HL-60 (cell line): ENCODE data around the gene TMEM184B.

Experiments
- DNase-seq, 2 experiments: peaks; one replicate each; pipeline ENCODE4 v3.0.0-alpha.2; 2010 to 2020; ENCODE audit warnings: low read depth in 1 of 2, low spot score in 1 of 2
- H3K27ac ChIP-seq: fragments of 250-450 bp; sonication (Bioruptor Pico); replicated peaks from 2 replicates; pipeline ENCODE4 v1.5.1; 2020; ENCODE audit warnings: mild to moderate bottlenecking, moderate library complexity
- H3K27me3 ChIP-seq: fragments of 250-450 bp; sonication (Bioruptor Pico); 2 replicates; pipeline ENCODE4 v1.5.1; 2021; ENCODE audit warnings: mild to moderate bottlenecking, moderate library complexity; ENCODE audit not compliant: insufficient read depth, poor library complexity, severe bottlenecking
- H3K4me3 ChIP-seq: replicated peaks from 2 replicates; pipeline ENCODE4 v1.5.1; 2011; ENCODE audit warnings: mild to moderate bottlenecking, control low read depth, low read length; ENCODE audit not compliant: insufficient read depth
- GABPA ChIP-seq: IDR thresholded peaks from 2 replicates; pipeline ENCODE4 v1.6.1; 2012; ENCODE audit warnings: low read depth
- POLR2AphosphoS5 ChIP-seq: IDR thresholded peaks from 2 replicates; pipeline ENCODE4 v1.6.1; 2012; ENCODE audit warnings: low read depth
- SPI1 ChIP-seq: IDR thresholded peaks from 2 replicates; pipeline ENCODE4 v1.6.1; 2012; ENCODE audit warnings: low read depth, mild to moderate bottlenecking, borderline replicate concordance
- TF ChIP-seq, protein P1 (sequence below): IDR thresholded peaks from 2 replicates; pipeline ENCODE4 v1.6.1; 2012; ENCODE audit warnings: low read depth; ENCODE audit not compliant: insufficient replicate concordance
- TF ChIP-seq, protein P2 (sequence below): IDR thresholded peaks from one replicate; pipeline ENCODE4 v1.5.1; 2011; ENCODE audit warnings: low read length, control low read depth, inconsistent platforms; ENCODE audit not compliant: insufficient read depth

The TMEM184B gene

DNA sequence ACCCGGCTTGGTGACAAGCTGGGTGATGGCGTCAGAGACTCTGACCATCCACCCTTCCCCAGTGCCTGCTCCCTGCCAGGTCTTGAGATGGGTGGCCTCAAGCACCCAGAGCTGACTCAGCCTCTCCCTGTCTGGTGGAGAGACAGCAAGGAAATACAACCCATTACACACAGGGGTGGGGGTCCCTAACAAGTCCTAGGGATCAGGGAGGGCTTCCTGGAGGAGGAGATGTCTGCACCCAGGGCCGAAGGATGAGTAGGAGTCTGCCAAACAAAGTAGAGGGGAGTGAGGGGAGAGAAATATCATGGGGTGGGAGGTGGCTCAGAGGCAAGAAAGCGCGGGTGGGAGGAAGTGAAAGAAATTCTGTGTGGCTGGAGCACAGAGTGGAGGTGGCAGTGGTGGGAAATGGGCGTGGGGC, 64.2 kb downstream of the TMEM184B start:
- DNase-seq = no peak
- H3K27ac ChIP-seq = no peak overlapping the region

DNA sequence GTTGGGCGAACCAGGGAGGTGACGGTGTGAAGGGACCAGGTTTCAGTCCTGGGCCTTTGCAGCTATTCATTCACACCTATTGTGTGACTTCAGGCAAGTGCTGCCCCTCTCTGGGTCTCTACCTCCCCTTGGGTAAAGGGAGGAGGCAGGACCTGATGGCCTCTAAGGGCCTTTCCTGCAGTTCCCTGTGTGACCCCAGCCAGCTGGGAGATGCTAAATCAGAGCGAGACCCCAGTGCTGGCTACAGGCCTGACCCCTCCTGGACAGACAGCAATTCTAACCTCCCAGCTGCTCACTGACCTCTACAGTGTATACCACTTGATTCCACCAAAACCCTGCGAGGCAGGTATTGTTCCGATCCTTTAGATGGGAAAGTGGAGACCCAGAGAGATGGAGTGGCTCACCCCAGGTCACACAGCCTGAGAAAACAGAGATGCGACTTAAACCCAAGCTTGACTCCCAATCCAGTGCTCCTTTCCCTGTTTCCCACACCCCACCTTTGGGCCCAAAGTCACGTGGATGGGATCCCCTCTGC, 64.8 kb downstream of the TMEM184B start:
- no peaks in the 10 kb centered on the region for H3K27me3 ChIP-seq
- no peak overlapping the region for H3K27ac ChIP-seq
- no peak overlapping the region for H3K4me3 ChIP-seq
- no peak for TF ChIP-seq SPI1
- TF ChIP-seq, protein P1, sequence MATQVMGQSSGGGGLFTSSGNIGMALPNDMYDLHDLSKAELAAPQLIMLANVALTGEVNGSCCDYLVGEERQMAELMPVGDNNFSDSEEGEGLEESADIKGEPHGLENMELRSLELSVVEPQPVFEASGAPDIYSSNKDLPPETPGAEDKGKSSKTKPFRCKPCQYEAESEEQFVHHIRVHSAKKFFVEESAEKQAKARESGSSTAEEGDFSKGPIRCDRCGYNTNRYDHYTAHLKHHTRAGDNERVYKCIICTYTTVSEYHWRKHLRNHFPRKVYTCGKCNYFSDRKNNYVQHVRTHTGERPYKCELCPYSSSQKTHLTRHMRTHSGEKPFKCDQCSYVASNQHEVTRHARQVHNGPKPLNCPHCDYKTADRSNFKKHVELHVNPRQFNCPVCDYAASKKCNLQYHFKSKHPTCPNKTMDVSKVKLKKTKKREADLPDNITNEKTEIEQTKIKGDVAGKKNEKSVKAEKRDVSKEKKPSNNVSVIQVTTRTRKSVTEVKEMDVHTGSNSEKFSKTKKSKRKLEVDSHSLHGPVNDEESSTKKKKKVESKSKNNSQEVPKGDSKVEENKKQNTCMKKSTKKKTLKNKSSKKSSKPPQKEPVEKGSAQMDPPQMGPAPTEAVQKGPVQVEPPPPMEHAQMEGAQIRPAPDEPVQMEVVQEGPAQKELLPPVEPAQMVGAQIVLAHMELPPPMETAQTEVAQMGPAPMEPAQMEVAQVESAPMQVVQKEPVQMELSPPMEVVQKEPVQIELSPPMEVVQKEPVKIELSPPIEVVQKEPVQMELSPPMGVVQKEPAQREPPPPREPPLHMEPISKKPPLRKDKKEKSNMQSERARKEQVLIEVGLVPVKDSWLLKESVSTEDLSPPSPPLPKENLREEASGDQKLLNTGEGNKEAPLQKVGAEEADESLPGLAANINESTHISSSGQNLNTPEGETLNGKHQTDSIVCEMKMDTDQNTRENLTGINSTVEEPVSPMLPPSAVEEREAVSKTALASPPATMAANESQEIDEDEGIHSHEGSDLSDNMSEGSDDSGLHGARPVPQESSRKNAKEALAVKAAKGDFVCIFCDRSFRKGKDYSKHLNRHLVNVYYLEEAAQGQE = no peak
- TF ChIP-seq GABPA = no peak
- no peak for DNase-seq

More for the DNA sequence above, 64.2 kb downstream of the TMEM184B start:
- no peaks in the 10 kb centered on the region for H3K27me3 ChIP-seq
- TF ChIP-seq POLR2AphosphoS5 (no peak), GABPA (no peak)
- TF ChIP-seq, protein P1 = no peak
- H3K4me3 ChIP-seq = no peak overlapping the region

DNA sequence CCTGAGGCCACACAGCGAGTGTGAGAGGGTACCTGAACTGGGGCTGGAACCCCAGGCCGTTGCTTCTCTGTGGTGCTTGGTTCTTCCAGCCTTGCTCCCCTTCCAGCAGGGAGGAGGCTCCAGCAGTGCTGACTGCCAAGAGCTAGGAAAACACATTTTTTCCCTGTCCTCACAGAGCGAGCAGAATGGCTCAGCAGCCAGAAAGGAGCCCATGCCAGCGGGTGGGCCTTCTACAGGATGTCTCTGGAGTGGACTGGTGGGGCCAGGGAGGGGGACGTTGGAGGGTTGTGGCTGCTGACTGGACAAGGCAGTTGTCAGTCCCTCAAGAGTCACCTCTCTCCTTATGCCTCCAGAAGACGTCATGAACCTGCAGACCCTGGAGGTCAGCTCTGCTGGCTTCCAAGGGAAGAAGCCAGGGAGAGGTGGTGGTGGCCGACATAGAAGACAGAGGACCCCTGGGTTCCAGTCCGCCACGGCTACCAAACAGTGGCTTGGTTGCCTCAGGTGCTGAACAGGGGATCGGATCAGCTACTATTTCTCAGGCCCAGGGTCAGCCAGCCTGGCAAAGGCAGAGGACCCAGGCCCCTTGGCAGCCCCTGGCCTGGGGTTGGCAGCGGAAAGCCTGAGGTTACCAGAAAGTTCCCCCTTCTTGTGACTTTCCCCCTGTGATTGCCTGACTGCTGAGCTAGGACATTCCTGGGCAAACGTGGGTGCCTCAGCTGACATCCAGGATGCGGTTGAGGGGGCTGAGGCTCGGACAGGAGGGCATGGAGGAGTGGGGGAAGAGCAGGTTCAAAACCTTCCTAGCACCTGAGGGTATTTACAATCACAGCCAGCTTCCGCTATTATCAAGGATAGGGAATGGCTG, 67.3 kb downstream of the TMEM184B start:
- Histone ChIP-seq H3K27ac (no peak overlapping the region), H3K27me3 (no peaks in the 10 kb centered on the region), H3K4me3 (no peak overlapping the region)
- TF ChIP-seq, protein P1 = no peak
- no peak for TF ChIP-seq SPI1
- TF ChIP-seq, protein P2, sequence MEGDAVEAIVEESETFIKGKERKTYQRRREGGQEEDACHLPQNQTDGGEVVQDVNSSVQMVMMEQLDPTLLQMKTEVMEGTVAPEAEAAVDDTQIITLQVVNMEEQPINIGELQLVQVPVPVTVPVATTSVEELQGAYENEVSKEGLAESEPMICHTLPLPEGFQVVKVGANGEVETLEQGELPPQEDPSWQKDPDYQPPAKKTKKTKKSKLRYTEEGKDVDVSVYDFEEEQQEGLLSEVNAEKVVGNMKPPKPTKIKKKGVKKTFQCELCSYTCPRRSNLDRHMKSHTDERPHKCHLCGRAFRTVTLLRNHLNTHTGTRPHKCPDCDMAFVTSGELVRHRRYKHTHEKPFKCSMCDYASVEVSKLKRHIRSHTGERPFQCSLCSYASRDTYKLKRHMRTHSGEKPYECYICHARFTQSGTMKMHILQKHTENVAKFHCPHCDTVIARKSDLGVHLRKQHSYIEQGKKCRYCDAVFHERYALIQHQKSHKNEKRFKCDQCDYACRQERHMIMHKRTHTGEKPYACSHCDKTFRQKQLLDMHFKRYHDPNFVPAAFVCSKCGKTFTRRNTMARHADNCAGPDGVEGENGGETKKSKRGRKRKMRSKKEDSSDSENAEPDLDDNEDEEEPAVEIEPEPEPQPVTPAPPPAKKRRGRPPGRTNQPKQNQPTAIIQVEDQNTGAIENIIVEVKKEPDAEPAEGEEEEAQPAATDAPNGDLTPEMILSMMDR = no peak
- TF ChIP-seq POLR2AphosphoS5 = no peak
- no peak for TF ChIP-seq GABPA
- no peak for DNase-seq

DNA sequence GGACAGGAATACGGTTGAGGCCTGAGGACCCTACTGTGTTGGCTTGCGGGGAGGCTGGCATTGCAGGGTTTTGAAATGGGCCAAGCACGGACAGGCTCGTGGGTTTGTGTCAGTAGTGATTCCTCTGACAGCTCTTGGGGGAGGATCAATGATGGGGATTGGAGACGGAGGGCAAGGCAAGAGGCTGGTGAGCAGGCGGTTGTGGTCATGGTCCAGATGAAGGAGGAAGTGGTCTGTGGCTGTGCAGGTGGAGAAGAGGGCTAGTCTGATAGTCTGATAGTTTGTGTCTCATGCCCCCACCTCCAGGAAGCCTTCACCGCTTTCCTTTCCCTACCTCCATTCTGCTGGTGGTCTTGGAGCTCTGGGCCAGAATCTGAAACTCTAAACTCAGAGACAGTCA, 68.0 kb downstream of the TMEM184B start:
- Histone ChIP-seq H3K27me3 (no peaks in the 10 kb centered on the region), H3K4me3 (no peak overlapping the region), H3K27ac (no peak overlapping the region)
- TF ChIP-seq POLR2AphosphoS5 (peak; percentile 34; the same call in 1 of the 2 replicates), SPI1 (peak; percentile 46; the same call in 1 of the 2 replicates), GABPA (no peak)
- TF ChIP-seq, protein P1 = no peak
- TF ChIP-seq, protein P2 = no peak
- peak in 1 of 2 experiments; percentile 67 for DNase-seq
